Esophagus muscularis mucosa (tissue), 3 donors: ENCODE measurements around the gene KIAA1191.

Source experiments
- CTCF ChIP-seq, 3 experiments: fragments of 200-600 bp in 2 of 3; fragments of 450-650 bp in 1 of 3; sonication (generic) in 2 of 3; IDR thresholded peaks; one replicate each; pipeline ENCODE4 v1.5.1; 2017 to 2019; ENCODE audit warnings: antibody characterized with exemption in 3 of 3, mild to moderate bottlenecking in 2 of 3, moderate library complexity in 1 of 3
- POLR2A ChIP-seq: fragments of 450-650 bp; IDR thresholded peaks from one replicate; pipeline ENCODE4 v1.6.1; 2017; ENCODE audit warnings: antibody characterized with exemption, moderate library complexity, mild to moderate bottlenecking, low read depth

GRCh38 chr5:176383248-176383905 lies 21.8 kb upstream of the KIAA1191 start:
- TF ChIP-seq POLR2A, result no peak
- TF ChIP-seq CTCF (IDR thresholded peaks at IDR 0.05), result no peak
